ENCODE measurements around the gene TRIM14.

TRIM14 gene

DNA sequence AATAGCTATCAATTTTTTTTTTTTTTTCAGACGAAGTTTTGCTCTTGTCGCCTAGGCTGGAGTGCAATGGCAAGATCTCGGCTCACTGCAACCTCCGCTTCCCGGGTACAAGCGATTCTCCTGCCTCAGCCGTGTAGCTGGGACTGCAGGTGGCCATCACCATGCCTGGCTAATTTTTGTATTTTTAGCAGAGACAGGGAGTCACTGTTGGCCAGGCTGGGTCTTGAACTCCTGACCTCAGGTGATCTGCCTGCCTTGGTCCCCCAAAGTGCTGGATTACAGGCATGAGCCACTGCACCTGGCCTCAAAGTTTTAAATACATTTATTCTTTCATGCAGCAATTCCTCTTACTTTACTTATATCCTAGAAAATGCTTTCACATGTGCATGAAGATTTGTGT, 17.6 kb downstream of the TRIM14 start (continued):
- no peak for TF ChIP-seq ZNF311 (tag by site-specific recombination; IDR thresholded peaks at IDR 0.05; ENCODE audit: borderline replicate concordance)

DNA sequence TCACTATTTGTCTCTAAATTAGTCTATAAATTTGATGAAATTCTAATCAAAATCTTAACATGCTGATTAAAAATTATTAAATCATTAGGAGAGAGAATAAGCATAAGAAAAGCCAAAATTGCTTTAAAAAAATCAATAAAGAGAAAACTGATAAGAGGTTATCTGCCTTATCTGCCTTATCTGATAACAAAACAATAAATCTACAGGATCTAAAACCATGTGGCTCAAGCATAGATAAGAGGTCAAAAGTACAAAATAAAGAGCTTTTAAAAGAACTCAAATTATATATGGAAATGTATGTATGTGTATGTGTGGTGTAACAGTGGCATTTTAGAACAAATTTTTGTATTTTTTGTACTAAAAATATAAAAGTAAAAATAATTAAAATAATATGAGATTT, 18.6 kb downstream of the TRIM14 start:
- Histone ChIP-seq H3K36me3 (ENCODE audit: control insufficient read depth in 2 of 2, insufficient read depth in 1 of 2, low read length in 2 of 2) (peaks cover 0 to 33% of the 10 kb centered on the region in 2 experiments; a peak in 2 of 3 replicates), H3K27ac (ENCODE audit: extremely low read depth, low read depth, low read length) (no peak overlapping the region), H3K9me3 (ENCODE audit: control insufficient read depth, insufficient read depth, low read depth, low read length) (no peaks in the 10 kb centered on the region), H3K4me3 (ENCODE audit: low read depth, low read length) (no peak overlapping the region), H3K4me1 (ENCODE audit: control insufficient read depth, insufficient read depth, low read length) (no peaks in the 10 kb centered on the region)
- ChIA-PET CTCF (interaction anchor here (0.8 kb wide), 1 partner anchor 26 kb away, joined by 3 read pairs; no protein-coding TSS in a partner anchor), POLR2A (no interaction called here)
- TF ChIP-seq ZNF341 (tag by site-specific recombination; IDR thresholded peaks at IDR 0.05; ENCODE audit: low read depth): no peak
- no peak for TF ChIP-seq ZNF10 (tag by site-specific recombination; IDR thresholded peaks at IDR 0.05)
- no peak for TF ChIP-seq KLF9 (tag by site-specific recombination; IDR thresholded peaks at IDR 0.05; ENCODE audit: low read depth)
- no peak for TF ChIP-seq ZNF121 (tag by site-specific recombination; IDR thresholded peaks at IDR 0.05)

DNA sequence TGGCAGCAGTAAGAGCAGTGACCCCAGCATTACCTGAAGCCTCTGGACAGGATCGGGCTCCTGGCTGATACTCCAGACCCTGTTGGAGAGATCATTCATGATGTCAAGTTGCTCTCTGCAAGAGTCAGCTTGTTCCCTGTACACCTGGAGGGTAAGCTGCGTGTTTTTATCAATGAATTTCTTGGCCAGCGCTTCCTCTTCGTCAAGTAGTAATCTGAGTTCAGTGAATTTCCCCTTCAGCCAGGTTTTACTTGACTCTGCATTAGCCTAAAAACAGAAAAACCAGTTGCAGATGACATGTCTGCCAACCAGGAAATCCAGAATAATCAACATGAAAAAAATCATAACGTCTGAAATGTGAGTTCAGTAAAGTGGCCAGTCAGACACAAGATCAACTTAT, 19.1 kb downstream of the TRIM14 start:
- TF ChIP-seq ZNF211 (tag by site-specific recombination; IDR thresholded peaks at IDR 0.05; ENCODE audit: low read depth) (no peak), ZNF510 (tag by site-specific recombination; IDR thresholded peaks at IDR 0.05; ENCODE audit: insufficient replicate concordance) (no peak), ZNF324 (tag by site-specific recombination; IDR thresholded peaks at IDR 0.05) (no peak), ZNF555 (tag by site-specific recombination; conservative IDR thresholded peaks at IDR 0.05) (no peak), ZNF701 (tag by site-specific recombination; IDR thresholded peaks at IDR 0.05) (no peak), ZNF292 (tag by site-specific recombination; IDR thresholded peaks at IDR 0.05; ENCODE audit: borderline replicate concordance, low read depth) (no peak)
- TF ChIP-seq, protein P1, sequence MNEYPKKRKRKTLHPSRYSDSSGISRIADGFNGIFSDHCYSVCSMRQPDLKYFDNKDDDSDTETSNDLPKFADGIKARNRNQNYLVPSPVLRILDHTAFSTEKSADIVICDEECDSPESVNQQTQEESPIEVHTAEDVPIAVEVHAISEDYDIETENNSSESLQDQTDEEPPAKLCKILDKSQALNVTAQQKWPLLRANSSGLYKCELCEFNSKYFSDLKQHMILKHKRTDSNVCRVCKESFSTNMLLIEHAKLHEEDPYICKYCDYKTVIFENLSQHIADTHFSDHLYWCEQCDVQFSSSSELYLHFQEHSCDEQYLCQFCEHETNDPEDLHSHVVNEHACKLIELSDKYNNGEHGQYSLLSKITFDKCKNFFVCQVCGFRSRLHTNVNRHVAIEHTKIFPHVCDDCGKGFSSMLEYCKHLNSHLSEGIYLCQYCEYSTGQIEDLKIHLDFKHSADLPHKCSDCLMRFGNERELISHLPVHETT (tag by site-specific recombination; IDR thresholded peaks at IDR 0.05): no peak
- TF ChIP-seq, protein P2, sequence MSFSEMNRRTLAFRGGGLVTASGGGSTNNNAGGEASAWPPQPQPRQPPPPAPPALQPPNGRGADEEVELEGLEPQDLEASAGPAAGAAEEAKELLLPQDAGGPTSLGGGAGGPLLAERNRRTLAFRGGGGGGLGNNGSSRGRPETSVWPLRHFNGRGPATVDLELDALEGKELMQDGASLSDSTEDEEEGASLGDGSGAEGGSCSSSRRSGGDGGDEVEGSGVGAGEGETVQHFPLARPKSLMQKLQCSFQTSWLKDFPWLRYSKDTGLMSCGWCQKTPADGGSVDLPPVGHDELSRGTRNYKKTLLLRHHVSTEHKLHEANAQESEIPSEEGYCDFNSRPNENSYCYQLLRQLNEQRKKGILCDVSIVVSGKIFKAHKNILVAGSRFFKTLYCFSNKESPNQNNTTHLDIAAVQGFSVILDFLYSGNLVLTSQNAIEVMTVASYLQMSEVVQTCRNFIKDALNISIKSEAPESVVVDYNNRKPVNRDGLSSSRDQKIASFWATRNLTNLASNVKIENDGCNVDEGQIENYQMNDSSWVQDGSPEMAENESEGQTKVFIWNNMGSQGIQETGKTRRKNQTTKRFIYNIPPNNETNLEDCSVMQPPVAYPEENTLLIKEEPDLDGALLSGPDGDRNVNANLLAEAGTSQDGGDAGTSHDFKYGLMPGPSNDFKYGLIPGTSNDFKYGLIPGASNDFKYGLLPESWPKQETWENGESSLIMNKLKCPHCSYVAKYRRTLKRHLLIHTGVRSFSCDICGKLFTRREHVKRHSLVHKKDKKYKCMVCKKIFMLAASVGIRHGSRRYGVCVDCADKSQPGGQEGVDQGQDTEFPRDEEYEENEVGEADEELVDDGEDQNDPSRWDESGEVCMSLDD (tag by site-specific recombination; IDR thresholded peaks at IDR 0.05): no peak
- CTCF ChIA-PET: interaction anchor here (0.8 kb wide), 1 partner anchor 25 kb away, joined by 3 read pairs; no protein-coding TSS in a partner anchor
- Histone ChIP-seq H3K27ac (ENCODE audit: extremely low read depth, low read depth, low read length) (no peak overlapping the region), H3K4me1 (ENCODE audit: control insufficient read depth, insufficient read depth, low read length) (no peaks in the 10 kb centered on the region), H3K4me3 (ENCODE audit: low read depth, low read length) (no peak overlapping the region), H3K9me3 (ENCODE audit: control insufficient read depth, insufficient read depth, low read depth, low read length) (no peaks in the 10 kb centered on the region), H3K36me3 (ENCODE audit: control insufficient read depth in 2 of 2, insufficient read depth in 1 of 2, low read length in 2 of 2) (peaks cover 0 to 38% of the 10 kb centered on the region in 2 experiments; a peak in 2 of 3 replicates)
- POLR2A ChIA-PET: no interaction called here

DNA sequence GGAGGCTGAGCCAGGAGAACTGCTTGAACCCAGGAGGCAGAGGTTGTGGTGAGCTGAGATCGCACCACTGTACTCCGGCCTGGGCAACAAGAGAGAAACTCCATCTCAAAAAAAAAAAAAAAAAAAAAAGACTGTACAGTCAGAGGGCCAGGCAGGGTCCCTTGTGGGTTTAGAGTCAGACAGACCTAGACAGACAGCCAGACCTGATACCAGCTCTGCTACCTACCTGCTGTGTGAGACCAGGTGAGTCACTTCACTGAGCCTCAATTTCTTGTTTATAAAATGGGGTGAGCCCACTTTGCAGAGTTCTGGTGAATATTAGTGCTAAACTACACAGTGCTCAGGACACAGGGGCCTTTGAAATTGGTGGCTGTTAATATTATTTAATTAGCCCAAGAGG, 19.7 kb downstream of the TRIM14 start:
- no peak overlapping the region for H3K27ac ChIP-seq (ENCODE audit: extremely low read depth, low read depth, low read length)
- CTCF ChIA-PET: no interaction called here
- no peak overlapping the region for H3K4me3 ChIP-seq (ENCODE audit: low read depth, low read length)
- POLR2A ChIA-PET: no interaction called here
- no peaks in the 10 kb centered on the region for H3K9me3 ChIP-seq (ENCODE audit: control insufficient read depth, insufficient read depth, low read depth, low read length)
- H3K36me3 ChIP-seq (ENCODE audit: control insufficient read depth in 2 of 2, insufficient read depth in 1 of 2, low read length in 2 of 2): peaks cover 0 to 43% of the 10 kb centered on the region in 2 experiments; a peak in 2 of 3 replicates
- no peaks in the 10 kb centered on the region for H3K4me1 ChIP-seq (ENCODE audit: control insufficient read depth, insufficient read depth, low read length)
- TF ChIP-seq, protein P3, sequence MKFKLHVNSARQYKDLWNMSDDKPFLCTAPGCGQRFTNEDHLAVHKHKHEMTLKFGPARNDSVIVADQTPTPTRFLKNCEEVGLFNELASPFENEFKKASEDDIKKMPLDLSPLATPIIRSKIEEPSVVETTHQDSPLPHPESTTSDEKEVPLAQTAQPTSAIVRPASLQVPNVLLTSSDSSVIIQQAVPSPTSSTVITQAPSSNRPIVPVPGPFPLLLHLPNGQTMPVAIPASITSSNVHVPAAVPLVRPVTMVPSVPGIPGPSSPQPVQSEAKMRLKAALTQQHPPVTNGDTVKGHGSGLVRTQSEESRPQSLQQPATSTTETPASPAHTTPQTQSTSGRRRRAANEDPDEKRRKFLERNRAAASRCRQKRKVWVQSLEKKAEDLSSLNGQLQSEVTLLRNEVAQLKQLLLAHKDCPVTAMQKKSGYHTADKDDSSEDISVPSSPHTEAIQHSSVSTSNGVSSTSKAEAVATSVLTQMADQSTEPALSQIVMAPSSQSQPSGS (tag by site-specific recombination; IDR thresholded peaks at IDR 0.05; ENCODE audit: low read depth): no peak
- TF ChIP-seq ZNF239 (tag by site-specific recombination; IDR thresholded peaks at IDR 0.05) (no peak), ZNF174 (tag by site-specific recombination; IDR thresholded peaks at IDR 0.05) (no peak), SP2 (tag by site-specific recombination; IDR thresholded peaks at IDR 0.05) (no peak)
- TF ChIP-seq, protein P4, sequence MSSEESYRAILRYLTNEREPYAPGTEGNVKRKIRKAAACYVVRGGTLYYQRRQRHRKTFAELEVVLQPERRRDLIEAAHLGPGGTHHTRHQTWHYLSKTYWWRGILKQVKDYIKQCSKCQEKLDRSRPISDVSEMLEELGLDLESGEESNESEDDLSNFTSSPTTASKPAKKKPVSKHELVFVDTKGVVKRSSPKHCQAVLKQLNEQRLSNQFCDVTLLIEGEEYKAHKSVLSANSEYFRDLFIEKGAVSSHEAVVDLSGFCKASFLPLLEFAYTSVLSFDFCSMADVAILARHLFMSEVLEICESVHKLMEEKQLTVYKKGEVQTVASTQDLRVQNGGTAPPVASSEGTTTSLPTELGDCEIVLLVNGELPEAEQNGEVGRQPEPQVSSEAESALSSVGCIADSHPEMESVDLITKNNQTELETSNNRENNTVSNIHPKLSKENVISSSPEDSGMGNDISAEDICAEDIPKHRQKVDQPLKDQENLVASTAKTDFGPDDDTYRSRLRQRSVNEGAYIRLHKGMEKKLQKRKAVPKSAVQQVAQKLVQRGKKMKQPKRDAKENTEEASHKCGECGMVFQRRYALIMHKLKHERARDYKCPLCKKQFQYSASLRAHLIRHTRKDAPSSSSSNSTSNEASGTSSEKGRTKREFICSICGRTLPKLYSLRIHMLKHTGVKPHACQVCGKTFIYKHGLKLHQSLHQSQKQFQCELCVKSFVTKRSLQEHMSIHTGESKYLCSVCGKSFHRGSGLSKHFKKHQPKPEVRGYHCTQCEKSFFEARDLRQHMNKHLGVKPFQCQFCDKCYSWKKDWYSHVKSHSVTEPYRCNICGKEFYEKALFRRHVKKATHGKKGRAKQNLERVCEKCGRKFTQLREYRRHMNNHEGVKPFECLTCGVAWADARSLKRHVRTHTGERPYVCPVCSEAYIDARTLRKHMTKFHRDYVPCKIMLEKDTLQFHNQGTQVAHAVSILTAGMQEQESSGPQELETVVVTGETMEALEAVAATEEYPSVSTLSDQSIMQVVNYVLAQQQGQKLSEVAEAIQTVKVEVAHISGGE (tag by site-specific recombination; conservative IDR thresholded peaks at IDR 0.05; ENCODE audit: low read depth): no peak
- TF ChIP-seq, protein P5, sequence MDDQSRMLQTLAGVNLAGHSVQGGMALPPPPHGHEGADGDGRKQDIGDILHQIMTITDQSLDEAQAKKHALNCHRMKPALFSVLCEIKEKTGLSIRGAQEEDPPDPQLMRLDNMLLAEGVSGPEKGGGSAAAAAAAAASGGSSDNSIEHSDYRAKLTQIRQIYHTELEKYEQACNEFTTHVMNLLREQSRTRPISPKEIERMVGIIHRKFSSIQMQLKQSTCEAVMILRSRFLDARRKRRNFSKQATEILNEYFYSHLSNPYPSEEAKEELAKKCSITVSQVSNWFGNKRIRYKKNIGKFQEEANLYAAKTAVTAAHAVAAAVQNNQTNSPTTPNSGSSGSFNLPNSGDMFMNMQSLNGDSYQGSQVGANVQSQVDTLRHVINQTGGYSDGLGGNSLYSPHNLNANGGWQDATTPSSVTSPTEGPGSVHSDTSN (CRISPR knock-in tag; IDR thresholded peaks at IDR 0.05): no peak
